Measurements from ENCODE around the gene CLEC2L.

The CLEC2L gene

GRCh38 chr7:139571190-139571589, 47.7 kb downstream of the CLEC2L start:
- no peak overlapping the region for H3K4me3 ChIP-seq (ENCODE audit: low read depth, low read length)
- DNase-seq (ENCODE audit: low read depth) = no peak
- in situ Hi-C loops (cut with HindIII; ENCODE audit: low sequenced_read_pairs) = no loop called here
- TF ChIP-seq, protein P1, sequence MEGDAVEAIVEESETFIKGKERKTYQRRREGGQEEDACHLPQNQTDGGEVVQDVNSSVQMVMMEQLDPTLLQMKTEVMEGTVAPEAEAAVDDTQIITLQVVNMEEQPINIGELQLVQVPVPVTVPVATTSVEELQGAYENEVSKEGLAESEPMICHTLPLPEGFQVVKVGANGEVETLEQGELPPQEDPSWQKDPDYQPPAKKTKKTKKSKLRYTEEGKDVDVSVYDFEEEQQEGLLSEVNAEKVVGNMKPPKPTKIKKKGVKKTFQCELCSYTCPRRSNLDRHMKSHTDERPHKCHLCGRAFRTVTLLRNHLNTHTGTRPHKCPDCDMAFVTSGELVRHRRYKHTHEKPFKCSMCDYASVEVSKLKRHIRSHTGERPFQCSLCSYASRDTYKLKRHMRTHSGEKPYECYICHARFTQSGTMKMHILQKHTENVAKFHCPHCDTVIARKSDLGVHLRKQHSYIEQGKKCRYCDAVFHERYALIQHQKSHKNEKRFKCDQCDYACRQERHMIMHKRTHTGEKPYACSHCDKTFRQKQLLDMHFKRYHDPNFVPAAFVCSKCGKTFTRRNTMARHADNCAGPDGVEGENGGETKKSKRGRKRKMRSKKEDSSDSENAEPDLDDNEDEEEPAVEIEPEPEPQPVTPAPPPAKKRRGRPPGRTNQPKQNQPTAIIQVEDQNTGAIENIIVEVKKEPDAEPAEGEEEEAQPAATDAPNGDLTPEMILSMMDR (IDR thresholded peaks at IDR 0.05; ENCODE audit: low read depth, low read length, missing control alignments) = no peak

GRCh38 chr7:139571651-139572050, 48.2 kb downstream of the CLEC2L start:
- in situ Hi-C loops (cut with HindIII; ENCODE audit: low sequenced_read_pairs) = no loop called here

DNA sequence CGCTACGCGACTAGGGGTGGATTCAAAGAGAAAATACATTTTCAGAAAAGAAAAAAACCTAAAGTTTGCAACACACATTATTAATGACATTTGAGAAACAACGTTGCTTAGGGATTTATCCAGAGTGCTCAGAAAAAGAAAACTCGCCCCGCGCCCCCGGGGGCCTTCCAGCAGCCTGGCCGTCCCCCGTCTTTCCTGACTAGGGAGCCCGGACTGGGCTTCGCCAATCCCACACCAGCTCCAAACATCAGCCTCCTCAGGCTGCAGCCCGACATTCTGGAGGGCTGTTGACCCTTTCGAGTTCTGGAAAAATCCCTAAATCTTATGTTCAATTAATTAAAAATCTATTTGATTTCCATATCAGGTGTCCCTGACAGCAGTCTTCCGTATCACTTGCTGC, 48.6 kb downstream of the CLEC2L start:
- in situ Hi-C loops (cut with HindIII; ENCODE audit: low sequenced_read_pairs) = no loop called here
- TF ChIP-seq, protein P1 (IDR thresholded peaks at IDR 0.05; ENCODE audit: low read depth, low read length, missing control alignments) = no peak
- DNase-seq (ENCODE audit: low read depth) = no peak
- H3K4me3 ChIP-seq (ENCODE audit: low read depth, low read length) = no peak overlapping the region

More at GRCh38 chr7:139571651-139572050, 48.2 kb downstream of the CLEC2L start:
- H3K4me3 ChIP-seq (ENCODE audit: low read depth, low read length) = no peak overlapping the region
- DNase-seq (ENCODE audit: low read depth) = no peak
- TF ChIP-seq, protein P1 (IDR thresholded peaks at IDR 0.05; ENCODE audit: low read depth, low read length, missing control alignments) = no peak

GRCh38 chr7:139572704-139573385, 49.4 kb downstream of the CLEC2L start:
- no peak overlapping the region for H3K4me3 ChIP-seq (ENCODE audit: low read depth, low read length)
- in situ Hi-C loops (cut with HindIII; ENCODE audit: low sequenced_read_pairs) = no loop called here
- DNase-seq (ENCODE audit: low read depth) = no peak
- TF ChIP-seq, protein P1 (IDR thresholded peaks at IDR 0.05; ENCODE audit: low read depth, low read length, missing control alignments) = no peak

DNA sequence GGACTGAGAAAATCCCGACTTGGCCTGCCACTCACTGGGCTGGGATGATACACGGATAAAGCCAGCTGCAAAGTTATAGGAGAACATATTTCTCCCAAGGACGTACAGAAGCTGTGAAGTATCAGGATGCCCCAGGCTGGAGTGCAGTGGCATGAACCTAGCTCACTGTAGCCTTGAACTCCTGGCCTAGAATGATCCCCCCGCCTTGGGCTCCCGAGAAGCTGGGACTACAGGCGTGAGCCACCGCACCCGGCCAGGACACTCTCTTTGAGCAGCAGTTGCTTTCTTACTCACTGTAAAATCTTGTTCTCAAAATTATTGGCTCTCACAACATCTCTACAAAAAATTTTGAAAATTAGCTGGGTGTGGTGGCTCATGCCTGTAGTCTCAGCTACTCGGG, 50.4 kb downstream of the CLEC2L start:
- TF ChIP-seq, protein P1 (IDR thresholded peaks at IDR 0.05; ENCODE audit: low read depth, low read length, missing control alignments) = no peak
- no peak overlapping the region for H3K4me3 ChIP-seq (ENCODE audit: low read depth, low read length)
- DNase-seq (ENCODE audit: low read depth) = no peak
- in situ Hi-C loops (cut with HindIII; ENCODE audit: low sequenced_read_pairs) = no loop called here

DNA sequence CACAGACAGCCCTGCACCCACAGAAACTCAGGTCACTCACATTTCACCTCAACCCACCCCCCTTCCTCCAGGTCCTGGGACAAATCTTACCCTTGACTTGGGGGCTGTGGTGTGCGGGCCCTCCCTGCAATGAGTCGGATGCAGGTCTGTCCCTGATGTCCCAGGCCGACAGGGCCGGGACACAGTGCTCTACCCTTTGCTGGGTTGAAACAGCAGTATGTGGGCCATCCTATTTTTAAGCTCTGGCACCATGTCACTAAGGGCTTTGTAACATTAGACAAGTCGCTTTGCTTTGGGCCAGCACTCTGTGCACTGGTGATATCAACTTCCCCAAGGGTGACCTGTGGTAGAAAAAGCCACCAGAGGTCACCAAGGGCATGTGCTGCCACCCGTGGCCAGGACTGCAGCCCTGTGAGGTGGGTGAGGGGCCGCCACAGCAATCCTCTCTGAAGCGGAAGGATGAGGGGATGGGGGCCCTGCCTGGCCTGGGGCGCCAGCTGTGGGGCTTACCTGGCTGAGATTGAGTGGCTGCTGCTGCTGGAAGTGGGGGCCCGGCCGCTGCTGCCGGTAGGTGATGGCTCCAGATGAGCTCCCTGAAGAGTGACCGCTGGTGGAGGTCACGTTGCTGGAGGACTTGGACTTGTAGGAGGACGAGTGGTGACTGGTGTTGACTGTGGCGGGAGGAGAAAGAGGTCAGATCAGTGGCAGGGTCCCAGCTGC, 51.3 kb downstream of the CLEC2L start:
- H3K4me3 ChIP-seq (ENCODE audit: low read depth, low read length) = no peak overlapping the region
- TF ChIP-seq, protein P1 (IDR thresholded peaks at IDR 0.05; ENCODE audit: low read depth, low read length, missing control alignments) = no peak
- in situ Hi-C loops (cut with HindIII; ENCODE audit: low sequenced_read_pairs) = no loop called here
- no peak for DNase-seq (ENCODE audit: low read depth)

All from astrocyte of the cerebellum (primary cell).